Fibroblast of upper back skin (primary cell): Measurements from ENCODE around the gene STT3A.

Experiments used
- DNase-seq: peaks from one replicate; pipeline ENCODE4 v3.0.0-alpha.2; 2013

STT3A gene

DNA sequence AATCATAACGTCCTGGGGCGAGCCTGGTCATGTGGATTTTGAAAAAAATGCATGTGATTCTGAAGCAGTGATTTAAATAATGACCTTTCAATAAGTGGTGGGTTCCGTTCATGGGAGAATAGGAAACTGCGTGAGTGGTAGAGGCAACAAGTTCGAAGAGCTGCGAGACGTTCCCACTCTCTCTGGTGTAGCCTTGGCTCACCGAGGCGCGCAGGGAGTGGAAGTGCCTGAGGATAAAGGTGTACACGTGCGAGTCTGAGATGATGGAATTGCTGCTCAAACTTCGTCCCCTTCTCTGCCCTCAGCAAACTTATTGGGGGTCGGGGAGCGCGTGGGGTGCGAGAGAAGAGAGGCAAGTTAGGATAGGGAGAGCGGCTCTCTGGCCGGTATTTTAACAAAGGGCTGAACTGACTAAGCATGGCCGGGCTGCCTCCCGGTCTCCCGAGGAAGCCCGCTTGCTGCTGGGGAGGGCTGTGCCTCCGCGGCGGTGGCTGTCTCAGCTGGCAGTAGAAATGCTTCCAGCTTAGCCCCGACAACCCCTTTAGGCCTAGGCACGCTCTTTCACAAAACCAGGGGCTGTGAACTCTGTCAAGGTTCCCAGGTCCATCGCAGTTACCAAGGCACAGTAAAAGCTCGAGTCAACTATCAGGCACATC lies 875 bp upstream of the STT3A start:
- DNase-seq, result peak; percentile 22

DNA sequence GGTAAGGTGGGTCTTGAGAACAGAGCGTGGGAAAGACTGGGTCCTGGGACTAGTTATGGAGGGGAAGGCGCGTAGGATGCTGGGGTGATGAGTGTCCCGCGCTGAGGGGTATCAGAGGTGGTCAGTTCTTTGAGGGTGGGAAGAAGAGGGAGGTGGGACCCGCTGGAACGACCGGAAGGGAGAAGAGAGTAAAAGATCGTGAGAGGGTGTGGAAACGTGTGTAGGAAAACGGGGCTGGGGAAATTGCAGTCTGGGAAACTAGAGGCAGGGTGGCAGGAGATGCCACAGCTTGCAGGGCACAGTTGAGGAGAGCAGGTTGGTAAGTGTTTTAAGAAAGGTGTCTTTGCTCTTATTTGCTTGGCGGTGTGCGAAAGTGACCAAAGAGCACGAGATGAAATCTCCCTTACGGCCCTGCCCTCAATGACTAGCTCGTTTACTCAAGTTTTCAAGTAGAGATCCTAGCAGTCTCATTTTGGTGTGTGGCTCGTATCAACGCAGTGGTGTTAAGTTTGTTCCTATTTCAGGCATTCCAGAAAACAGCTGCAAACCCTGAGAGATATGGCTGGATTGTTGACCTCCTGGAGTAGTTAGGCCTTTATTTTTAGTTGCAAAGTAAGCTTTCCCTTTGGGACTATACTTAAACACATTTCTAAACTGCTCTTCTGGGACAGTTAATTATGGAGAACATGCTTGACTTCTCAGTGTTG lies 615 bp downstream of the STT3A start:
- DNase-seq, result peak; percentile 49

DNA sequence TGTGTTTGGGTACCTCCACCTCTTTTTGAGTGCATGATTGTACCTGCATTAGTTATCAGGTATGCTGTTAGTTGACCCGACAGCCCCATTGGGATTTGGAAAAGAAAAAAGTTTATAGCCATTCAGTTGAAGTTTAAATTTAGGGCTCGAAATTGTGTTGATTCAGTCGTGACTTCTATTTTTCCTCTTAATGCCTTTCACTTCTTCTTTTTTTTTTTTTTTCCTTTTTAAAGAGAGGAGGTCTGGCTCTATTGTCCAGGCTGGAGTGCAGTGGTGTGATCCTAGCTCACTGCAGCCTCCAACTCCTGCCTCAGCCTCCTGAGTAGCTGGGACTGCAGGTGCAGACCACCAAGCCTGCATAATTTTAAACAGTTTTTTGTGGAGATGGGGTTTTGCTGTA lies 2.3 kb downstream of the STT3A start:
- no peak for DNase-seq

DNA sequence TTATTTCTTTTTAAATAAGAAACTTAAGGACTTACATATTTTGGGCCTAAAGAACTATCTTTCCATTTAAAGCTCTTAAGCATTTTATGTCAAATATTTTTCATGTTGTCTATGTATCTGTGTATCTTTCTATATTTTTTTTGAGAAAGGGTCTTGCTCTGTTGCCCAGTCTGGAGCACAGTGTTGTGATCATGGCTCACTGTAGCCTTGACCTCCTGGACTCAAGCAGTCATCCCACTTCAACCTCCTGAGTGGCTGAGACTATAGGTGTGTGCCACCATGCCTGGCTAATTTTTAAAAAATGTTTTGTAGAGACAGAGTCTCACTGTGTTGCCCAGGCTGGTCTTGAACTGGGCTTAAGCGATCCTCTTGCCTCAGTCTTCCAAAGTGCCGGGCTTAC lies 8.0 kb downstream of the STT3A start:
- DNase-seq, result no peak

DNA sequence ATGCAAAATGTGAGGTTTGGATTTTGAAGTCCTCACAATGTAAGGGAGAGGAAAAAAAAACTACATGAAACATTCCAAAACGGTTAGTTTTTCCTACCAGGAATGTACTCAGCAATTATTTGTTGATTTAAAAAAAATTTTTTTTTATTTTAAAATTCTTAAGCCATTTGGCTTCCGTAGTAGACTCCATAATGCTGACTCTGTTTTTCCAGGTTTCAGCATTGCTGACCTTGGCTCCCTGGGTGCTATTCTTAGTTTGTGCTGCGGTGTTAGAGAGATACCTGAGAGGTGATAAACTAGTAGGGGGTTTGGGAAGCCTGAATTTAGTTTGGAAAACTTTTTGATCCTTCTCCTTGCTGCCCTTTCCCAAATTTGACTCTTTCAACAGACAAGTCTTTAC lies 10.6 kb downstream of the STT3A start:
- DNase-seq, result no peak

DNA sequence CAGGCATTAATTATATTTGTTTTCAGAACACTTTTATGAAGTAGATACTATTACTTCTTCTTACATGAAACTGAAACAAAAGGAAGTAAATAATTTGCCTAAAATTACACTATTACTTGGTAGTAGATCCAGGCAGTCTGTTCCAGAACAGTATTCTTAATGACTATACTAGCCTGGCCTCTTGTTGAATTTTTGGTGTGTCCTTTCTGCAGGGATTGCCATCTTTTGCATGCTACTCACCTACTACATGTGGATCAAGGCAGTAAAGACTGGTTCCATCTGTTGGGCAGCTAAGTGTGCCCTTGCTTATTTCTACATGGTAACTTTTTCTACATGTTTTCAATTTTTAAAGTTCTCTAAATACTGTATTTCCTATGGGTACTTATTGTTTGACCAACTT lies 12.8 kb downstream of the STT3A start:
- DNase-seq, result no peak

DNA sequence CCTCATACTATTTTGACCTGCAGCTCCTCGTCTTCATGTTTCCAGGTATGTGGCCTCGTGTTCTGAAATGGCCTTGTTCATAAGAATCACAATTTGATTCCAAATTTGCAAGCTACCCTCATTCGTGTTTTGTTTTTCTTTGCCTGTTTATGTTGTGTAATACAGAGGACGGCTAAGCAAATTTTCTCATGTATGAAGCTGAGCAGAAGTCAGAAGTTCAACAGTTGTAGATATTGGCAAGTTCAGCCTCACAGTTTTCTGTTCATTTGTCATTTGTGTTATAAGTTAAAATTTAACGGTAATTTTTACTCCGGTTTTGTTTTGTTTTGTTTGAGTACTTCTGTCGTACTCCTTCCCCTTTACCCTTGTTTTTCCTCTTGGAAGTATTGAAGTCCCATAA lies 16.9 kb downstream of the STT3A start:
- no peak for DNase-seq

DNA sequence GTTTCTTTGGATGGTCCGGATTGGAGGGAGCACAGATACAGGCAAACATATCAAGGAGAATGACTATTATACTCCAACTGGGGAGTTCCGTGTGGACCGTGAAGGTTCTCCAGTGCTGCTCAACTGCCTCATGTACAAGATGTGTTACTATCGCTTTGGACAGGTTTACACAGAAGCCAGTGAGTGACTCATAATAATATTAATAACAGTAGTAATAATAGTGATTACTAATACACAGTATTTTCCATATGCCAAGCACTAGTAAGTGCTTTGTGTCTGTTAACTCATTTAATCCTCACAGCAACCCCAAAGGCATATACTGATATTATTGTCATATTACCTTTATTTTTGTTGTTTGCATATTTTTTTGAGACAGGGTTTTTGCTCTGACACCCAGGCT lies 25.7 kb downstream of the STT3A start:
- DNase-seq, result no peak

DNA sequence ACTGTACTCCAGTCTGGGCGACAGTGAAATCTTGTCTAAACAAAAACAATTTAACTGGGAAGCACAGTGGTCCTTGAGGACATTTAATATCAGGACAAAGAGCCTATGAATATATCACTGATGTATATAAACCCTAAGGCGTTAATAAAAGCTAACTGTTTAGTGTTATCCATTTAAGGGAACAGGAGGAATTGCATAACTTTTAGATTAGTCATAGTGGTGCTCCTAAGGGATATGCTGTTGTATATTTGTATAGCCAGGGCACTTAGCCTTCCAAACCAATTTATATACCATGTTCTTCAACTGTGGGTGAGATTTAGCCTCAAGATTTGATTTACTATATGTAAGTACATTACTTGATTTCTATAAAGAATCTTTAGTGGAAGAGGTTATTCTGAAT lies 29.3 kb downstream of the STT3A start:
- DNase-seq, result peak; percentile 52

DNA sequence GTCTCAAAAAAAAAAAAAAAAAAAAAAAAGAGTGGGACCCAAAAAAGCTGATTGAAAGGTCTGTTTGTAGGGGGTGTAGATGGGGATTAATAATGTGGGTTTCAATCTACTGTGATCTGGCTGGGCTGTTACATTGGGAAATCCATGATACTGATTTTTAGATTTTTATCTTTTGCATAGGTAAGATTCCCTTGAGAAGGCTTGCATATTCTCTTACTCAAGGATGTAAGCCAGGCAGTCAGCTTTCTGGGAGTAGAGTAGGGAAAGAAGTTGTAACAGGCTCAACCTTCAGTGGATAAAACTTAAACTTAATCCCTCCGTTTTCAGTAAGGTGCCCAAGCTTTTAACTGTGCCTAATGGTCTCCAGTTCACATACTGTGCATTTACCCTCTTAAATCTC lies 30.4 kb downstream of the STT3A start:
- DNase-seq, result no peak

DNA sequence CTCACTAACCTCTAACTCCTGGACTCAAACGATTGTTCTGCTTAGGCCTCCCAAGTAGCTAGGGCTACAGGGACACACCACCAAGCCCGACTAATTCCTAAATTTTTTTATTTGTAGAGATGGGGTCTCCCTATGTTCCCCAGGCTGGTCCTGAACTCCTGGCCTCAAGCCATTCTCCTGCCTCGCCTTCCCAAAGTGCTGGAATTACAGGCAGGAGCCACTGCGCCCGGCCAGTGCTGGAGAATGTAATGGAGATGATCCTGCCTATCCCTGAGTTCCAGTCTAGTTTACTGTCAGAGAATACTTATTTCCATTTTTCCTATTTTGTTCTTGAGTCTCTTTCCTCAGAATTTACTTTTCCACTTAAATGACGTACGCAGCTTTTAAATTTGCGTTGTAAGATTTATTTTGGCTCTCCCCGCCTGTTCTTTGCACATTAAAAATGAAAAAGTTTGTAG lies 32.1 kb downstream of the STT3A start, which contains the start of gene CHEK1:
Gene CHEK1, plus strand, starts transcription at position 408 of the 458 bp plus-strand sequence. CDS start 1,606 bp downstream, outside the sequence.
- DNase-seq, result no peak

DNA sequence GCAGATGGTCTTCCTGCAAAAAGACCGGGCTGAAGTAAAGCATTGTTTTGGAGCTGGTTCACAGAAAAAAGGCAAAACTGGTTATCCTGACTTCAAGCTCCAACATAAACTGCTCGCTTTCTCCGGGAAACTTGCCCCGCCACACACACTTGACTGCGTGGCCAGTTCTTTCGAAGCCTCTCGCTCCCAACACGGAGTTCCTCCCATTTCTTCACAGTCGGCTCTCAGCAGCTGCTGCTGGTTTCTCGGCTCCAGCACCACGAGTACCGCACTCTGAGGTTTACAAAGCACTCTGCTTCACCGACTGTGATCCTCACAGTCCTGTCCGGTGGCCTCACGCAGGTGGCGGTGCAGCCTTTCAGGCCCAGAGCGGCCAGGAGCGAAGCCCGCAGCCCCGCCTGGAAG lies 32.6 kb downstream of the STT3A start:
- no peak for DNase-seq

DNA sequence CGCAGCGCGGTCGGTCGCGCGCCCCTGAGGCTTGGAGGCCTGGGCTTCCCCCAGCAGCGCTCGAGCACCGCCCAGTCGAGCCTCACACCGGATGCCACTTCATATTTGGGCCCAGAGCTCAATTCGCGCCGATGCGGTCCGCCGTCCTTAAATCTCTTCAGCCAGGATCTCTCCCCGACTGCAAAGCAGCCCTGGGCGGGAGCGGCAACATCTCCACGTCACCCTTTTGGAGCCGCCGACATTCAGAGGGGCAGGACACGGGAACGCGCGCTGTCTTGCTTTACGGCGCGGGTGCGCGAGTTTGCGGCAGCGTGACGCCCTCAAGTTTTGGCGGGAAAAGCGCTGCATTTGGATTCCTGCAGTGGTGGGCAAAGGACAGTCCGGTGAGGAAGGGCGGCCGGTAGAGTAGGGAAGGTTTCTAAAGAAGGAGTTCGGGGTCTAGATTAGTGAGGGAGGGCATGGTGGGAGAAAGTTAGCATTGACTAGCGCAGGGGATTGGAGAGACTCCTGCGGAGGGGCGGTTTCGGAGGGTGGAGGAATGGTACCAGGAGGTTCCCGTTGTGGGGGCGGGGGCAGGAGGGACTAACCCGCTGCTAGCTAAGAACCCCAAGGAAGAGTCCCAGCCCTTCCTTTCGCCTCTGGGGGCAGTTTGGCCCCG lies 33.1 kb downstream of the STT3A start:
- DNase-seq, result peak; percentile 91

DNA sequence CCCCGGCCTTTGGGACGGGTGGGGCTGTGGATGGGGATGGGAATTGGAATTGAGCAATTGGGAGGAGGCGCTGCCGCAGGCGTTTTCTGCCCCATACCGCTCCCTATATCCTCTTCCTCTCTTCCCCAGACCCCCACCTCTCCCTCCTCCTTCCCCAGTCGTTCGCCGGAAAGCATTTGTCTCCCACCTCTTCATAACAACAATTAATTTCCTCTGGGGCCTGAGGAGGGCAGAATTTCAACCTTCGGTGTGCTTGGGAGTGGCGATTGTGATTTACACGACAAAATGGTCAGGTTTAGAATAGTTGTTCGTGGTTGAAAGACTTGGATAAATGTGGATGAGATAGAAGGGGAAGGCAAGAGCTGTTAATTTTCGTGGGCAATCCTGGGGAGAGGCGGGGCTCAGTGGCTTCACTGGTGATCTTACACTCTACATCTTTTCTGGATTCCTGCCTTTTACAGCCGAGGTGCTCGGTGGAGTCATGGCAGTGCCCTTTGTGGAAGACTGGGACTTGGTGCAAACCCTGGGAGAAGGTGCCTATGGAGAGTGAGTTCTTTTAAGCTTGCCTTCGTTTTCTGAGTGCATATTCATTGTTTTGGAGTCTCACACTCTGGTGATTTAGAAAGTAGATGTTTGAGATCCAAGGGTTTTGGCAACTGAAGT lies 33.8 kb downstream of the STT3A start:
- peak; percentile 92 for DNase-seq

DNA sequence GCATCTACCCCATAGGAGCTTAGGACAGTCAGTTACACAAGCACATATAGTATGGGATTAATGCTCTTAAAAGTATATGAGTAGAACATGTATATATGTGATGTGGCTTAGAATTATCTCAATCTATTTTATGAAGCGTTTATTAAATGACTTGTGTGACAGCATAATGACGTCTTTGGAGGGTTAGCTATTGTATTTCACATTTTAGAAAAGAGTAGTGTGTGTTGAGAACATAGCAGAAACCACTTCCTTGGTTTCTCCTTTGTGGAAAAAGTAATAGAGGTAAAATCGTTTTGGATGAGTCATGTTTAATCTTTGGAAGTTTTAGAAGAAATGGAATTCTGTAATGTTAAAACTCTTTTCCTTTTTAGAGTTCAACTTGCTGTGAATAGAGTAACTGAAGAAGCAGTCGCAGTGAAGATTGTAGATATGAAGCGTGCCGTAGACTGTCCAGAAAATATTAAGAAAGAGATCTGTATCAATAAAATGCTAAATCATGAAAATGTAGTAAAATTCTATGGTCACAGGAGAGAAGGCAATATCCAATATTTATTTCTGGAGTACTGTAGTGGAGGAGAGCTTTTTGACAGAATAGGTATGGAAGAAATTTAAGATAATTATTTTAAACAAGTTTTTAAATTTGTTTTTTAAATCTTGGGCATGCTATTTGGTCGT lies 34.7 kb downstream of the STT3A start:
- DNase-seq, result no peak

DNA sequence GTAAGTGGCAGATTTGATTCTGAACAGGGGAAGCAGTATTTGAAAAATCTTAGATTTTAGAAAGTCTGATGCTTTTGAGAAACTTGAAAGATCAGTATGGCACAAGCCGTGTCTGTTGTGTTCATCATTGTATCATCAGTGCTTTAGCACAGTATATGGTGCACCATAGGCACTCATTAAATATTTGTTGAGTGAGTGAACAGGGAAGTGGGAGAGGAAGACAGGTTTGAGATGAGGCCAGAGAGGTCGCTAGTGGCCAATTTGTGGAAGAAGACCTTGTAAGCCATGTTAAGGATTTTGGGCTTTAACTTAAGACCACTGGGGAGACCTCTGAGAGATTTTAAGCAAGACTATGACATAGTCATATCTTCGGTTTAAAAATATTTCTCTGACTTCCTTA lies 45.2 kb downstream of the STT3A start:
- no peak for DNase-seq

DNA sequence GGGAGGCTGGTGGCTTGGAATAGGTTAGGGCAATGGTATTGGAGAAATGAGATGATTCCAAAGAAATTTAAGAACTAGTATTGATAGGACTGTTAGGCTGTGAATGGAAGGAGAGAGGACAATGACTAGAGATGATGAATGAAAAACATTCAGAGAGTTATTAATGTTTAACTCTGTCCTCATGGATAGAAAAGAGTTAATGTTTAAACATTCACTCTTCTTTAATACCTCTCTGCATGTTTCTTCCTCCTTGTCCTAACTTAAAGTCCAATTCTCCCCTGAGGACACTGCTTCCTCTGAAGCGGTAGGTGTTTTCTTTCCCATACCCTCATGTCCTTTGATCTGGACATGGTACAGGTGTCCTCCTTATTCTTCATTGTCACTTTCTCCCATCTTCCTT lies 45.7 kb downstream of the STT3A start:
- no peak for DNase-seq

DNA sequence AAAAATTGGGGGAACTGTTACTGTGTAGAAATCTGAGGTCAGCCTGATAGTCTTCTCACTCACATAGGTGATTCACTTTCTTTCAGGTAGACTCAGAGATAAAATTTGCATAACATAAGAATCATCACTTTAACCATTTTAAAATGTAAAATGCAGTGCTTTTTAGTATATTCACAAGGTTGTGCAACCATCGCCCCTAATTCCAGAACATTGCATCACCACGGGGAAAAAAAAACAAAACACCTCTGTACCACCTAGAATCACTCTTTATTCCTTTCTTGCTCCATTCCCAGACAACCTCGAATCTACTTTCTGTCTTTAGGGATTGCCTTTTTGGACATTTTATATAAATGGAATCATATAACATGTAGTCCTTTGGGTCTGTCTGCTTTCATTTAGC lies 53.2 kb downstream of the STT3A start:
- no peak for DNase-seq

DNA sequence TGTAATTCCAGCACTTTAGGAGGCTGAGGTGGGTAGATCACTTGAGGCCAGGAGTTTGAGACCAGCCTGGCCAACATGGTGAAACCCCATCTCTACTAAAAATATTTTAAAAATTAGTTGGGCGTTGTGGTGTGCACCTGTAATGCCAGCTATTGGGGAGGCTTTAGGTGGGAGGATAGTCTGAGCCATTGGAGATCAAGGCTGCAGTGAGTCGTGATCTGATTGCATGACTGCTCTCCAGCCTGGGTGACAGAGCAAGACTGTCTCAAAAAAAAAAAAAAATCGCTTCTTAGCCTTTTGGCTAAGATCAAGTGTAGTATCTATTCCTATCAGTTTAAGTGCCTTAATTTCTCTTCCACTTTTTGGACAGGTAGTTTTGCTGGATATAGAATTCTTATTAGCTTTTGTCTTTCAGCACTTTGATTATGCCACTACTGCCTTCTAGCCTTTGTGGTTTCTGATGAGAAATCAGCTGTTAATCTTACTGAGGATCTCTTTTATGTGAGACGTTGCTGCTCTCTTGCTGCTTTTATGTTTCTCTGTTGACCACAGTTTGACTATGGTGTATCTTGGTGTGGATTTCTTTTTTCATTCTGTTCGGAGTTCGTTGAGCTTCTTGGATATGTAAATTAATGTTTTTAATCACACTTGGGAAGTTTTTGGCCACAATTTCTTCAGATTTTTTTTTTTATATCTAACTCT lies 57.0 kb downstream of the STT3A start:
- DNase-seq, result no peak

DNA sequence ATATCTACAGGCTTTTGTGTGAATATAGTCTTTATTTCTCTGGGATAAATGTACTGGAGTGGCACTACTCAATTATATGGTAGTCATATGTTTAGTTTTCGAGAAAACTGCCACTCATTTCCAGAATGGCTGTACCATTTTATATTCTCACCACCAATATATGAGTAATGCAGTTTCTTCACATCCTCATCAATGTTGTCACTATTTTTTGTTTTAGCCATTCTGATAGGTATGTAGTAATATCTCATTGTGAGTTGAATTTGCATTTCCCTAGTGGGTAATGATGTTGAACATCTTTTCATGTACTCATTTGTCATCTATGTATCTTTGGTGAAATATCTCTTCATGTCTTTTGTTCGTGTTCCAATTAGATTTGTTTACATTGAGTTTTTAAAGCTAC lies 70.0 kb downstream of the STT3A start:
- no peak for DNase-seq

DNA sequence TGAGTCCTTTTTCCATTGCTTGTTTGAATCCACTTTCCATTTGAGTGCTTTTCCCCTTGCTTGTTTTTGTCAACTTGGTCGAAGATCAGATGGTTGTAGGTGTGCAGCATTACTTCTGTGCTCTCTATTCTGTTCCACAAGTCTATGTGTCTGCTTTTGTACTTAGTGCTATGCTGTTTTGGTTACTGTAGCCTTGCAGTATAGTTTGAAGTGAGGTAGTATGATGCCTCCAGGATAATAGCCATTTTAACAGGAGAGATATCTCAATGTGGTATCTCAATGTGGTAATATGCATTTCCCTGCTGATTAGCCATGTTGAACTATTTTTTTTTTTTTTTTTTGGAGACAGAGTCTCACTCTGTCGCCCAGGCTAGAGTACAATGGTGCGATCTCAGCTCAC lies 71.3 kb downstream of the STT3A start:
- no peak for DNase-seq

DNA sequence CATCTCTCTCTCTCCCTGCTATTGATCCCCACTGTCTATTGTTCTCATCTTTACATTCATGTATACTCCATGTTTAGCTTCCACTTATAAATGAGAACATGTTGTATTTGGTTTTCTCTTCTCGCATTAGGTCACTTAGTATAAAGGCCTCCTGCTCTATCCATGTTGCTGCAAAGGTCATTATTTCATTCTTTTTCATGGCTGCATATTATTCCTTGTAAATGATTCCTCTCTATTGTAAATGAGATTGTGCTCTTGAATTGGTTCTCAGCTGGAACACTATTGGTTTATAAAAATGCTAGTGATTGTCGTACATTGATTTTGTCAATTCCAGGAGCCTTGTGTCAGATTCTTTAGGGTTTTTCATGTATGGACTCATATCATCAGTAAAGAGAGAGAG lies 74.5 kb downstream of the STT3A start:
- DNase-seq, result no peak
